Transverse colon (tissue), 3 donors: ENCODE measurements around the gene ZNF841.

ENCODE experiments used
- EP300 ChIP-seq: sonication (generic); formaldehyde crosslinking; IDR thresholded peaks from one replicate; pipeline ENCODE4 v1.6.1; 2017; ENCODE audit warnings: antibody characterized with exemption, low read depth
- POLR2A ChIP-seq: fragments of 450-650 bp; IDR thresholded peaks from one replicate; pipeline ENCODE4 v1.6.1; 2016; ENCODE audit warnings: antibody characterized with exemption, mild to moderate bottlenecking, moderate library complexity
- TF ChIP-seq, protein P1 (sequence below), 5 experiments: fragments of 200-600 bp in 3 of 5; fragments of 450-650 bp in 2 of 5; sonication (generic) in 3 of 5; IDR thresholded peaks; 1 replicate in 2 of 5; 2 replicates in 3 of 5; pipeline ENCODE4 v1.5.1; 2016 to 2017; ENCODE audit warnings: antibody characterized with exemption in 5 of 5, inconsistent platforms in 3 of 5, mild to moderate bottlenecking in 2 of 5, moderate library complexity in 1 of 5

GRCh38 chr19:52112624-52113023, 17.1 kb upstream of the ZNF841 start:
- TF ChIP-seq, protein P1, sequence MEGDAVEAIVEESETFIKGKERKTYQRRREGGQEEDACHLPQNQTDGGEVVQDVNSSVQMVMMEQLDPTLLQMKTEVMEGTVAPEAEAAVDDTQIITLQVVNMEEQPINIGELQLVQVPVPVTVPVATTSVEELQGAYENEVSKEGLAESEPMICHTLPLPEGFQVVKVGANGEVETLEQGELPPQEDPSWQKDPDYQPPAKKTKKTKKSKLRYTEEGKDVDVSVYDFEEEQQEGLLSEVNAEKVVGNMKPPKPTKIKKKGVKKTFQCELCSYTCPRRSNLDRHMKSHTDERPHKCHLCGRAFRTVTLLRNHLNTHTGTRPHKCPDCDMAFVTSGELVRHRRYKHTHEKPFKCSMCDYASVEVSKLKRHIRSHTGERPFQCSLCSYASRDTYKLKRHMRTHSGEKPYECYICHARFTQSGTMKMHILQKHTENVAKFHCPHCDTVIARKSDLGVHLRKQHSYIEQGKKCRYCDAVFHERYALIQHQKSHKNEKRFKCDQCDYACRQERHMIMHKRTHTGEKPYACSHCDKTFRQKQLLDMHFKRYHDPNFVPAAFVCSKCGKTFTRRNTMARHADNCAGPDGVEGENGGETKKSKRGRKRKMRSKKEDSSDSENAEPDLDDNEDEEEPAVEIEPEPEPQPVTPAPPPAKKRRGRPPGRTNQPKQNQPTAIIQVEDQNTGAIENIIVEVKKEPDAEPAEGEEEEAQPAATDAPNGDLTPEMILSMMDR (IDR thresholded peaks at IDR 0.05) = no peak
- TF ChIP-seq POLR2A (no peak), EP300 (no peak)
